Colon (tissue), 2 donors: Measurements from ENCODE around the gene EML1.

ENCODE experiments used
- FAIRE-seq: peaks from 2 replicates; lab custom pipeline; 2012; peaks lifted over from hg19 to GRCh38; lab: Jason Lieb, UNC
- donor health status: control.
- donor health status: control.

The EML1 gene

GRCh38 chr14:99803803-99804202, 10.6 kb downstream of the EML1 start:
- FAIRE-seq: no peak

- no peak for FAIRE-seq
Observed at GRCh38 chr14:99805757-99806439, 12.7 kb downstream of the EML1 start.

GRCh38 chr14:99806836-99807235, 13.6 kb downstream of the EML1 start:
- no peak for FAIRE-seq

- no peak for FAIRE-seq
Observed at GRCh38 chr14:99807413-99808153, 14.4 kb downstream of the EML1 start.

GRCh38 chr14:99808154-99808505, 14.9 kb downstream of the EML1 start:
- FAIRE-seq: no peak

GRCh38 chr14:99808515-99808914, 15.3 kb downstream of the EML1 start:
- FAIRE-seq: no peak

GRCh38 chr14:99809360-99809759, 16.1 kb downstream of the EML1 start:
- no peak for FAIRE-seq

GRCh38 chr14:99809859-99810558, 16.8 kb downstream of the EML1 start:
- FAIRE-seq: no peak

GRCh38 chr14:99810559-99810874, 17.3 kb downstream of the EML1 start:
- no peak for FAIRE-seq

- no peak for FAIRE-seq
Observed at GRCh38 chr14:99812096-99812750, 19.0 kb downstream of the EML1 start.

GRCh38 chr14:99812892-99813291, 19.7 kb downstream of the EML1 start:
- no peak for FAIRE-seq

- FAIRE-seq: no peak
Observed at GRCh38 chr14:99815696-99816095, 22.5 kb downstream of the EML1 start.

- FAIRE-seq: no peak
Observed at GRCh38 chr14:99816217-99816616, 23.0 kb downstream of the EML1 start.

- no peak for FAIRE-seq
Observed at GRCh38 chr14:99816642-99817041, 23.4 kb downstream of the EML1 start.

- no peak for FAIRE-seq
Observed at GRCh38 chr14:99817331-99817730, 24.1 kb downstream of the EML1 start.

- FAIRE-seq: no peak
Observed at GRCh38 chr14:99818503-99819036, 25.4 kb downstream of the EML1 start.

GRCh38 chr14:99819514-99819913, 26.3 kb downstream of the EML1 start:
- no peak for FAIRE-seq

- FAIRE-seq: no peak
Observed at GRCh38 chr14:99820702-99821331, 27.6 kb downstream of the EML1 start.

- FAIRE-seq: no peak
Observed at GRCh38 chr14:99821519-99822508, 28.6 kb downstream of the EML1 start.

- FAIRE-seq: no peak
Observed at GRCh38 chr14:99822800-99823455, 29.7 kb downstream of the EML1 start.
